ENCODE data around the gene MYRFL.

GRCh38 chr12:69961246-69961645 is 136.2 kb downstream of the MYRFL start:
- TF ChIP-seq, protein P1, sequence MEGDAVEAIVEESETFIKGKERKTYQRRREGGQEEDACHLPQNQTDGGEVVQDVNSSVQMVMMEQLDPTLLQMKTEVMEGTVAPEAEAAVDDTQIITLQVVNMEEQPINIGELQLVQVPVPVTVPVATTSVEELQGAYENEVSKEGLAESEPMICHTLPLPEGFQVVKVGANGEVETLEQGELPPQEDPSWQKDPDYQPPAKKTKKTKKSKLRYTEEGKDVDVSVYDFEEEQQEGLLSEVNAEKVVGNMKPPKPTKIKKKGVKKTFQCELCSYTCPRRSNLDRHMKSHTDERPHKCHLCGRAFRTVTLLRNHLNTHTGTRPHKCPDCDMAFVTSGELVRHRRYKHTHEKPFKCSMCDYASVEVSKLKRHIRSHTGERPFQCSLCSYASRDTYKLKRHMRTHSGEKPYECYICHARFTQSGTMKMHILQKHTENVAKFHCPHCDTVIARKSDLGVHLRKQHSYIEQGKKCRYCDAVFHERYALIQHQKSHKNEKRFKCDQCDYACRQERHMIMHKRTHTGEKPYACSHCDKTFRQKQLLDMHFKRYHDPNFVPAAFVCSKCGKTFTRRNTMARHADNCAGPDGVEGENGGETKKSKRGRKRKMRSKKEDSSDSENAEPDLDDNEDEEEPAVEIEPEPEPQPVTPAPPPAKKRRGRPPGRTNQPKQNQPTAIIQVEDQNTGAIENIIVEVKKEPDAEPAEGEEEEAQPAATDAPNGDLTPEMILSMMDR (IDR thresholded peaks at IDR 0.05 in 4 of 5, conservative IDR thresholded peaks at IDR 0.05 in 1 of 5): no peak
- no peak for TF ChIP-seq POLR2A (IDR thresholded peaks at IDR 0.05)
